Measurements from ENCODE around the gene ALAS2. TPM values are rescaled to one million over a fixed set of nuclear protein-coding genes. Genes with fewer than 3 reads are reported as not detected.
"Not testable (repeated sequence)": the region's sequence is repeated elsewhere in the genome, so short reads cannot be mapped to it uniquely, and the experiment has no call there.

ALAS2 gene
- total RNA-seq, 1 donor from 2014 or later = not detected

- Mint-ChIP-seq H3K27ac (no peak overlapping the region), H3K4me1 (ENCODE audit: low read depth) (peaks cover 3% of the 10 kb centered on the region), H3K27me3 (no peaks in the 10 kb centered on the region), H3K9me3 (ENCODE audit: low read depth) (peaks cover 21% of the 10 kb centered on the region), H3K4me3 (ENCODE audit: low read depth) (no peak overlapping the region), H3K36me3 (ENCODE audit: insufficient read depth) (no peaks in the 10 kb centered on the region)
- no peak for DNase-seq (ENCODE audit: low spot score, unreplicated experiment)
- TF ChIP-seq CTCF (IDR thresholded peaks at IDR 0.05; ENCODE audit: unreplicated experiment) = no peak
These were observed 26.3 kb upstream of the ALAS2 start for GRCh38 chrX:55056820-55057674.

- peaks cover 27% of the 10 kb centered on the region for H3K9me3 Mint-ChIP-seq (ENCODE audit: low read depth)
- not testable (repeated sequence) for H3K27ac Mint-ChIP-seq; H3K36me3 Mint-ChIP-seq (ENCODE audit: insufficient read depth); DNase-seq (ENCODE audit: low spot score, unreplicated experiment); H3K27me3 Mint-ChIP-seq; H3K4me1 Mint-ChIP-seq (ENCODE audit: low read depth); H3K4me3 Mint-ChIP-seq (ENCODE audit: low read depth)
These were observed 19.8 kb upstream of the ALAS2 start for GRCh38 chrX:55050599-55050998.

DNA sequence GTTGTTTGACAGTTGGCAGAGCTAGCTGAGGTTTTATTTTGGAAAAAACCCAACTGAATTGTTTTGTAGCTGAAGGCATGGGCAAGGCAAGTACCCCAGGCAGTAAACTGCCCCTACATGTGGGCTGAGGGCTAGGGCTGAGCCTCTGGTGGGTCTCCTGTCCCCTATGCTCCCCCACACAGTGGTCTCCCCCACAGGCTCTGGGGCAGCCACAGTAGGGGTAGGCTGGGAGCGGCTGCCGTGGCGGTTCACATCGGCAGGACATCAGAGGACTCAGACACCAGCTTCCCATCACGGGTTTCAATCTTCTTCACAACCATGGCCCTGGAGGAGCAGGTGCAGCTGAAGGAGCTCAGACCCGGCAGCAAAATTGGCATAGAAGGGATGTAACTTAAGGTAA is 10.7 kb upstream of the ALAS2 start:
- peaks cover 15% of the 10 kb centered on the region for H3K9me3 Mint-ChIP-seq (ENCODE audit: low read depth)
- no peak overlapping the region for H3K4me3 Mint-ChIP-seq (ENCODE audit: low read depth)
- H3K4me1 Mint-ChIP-seq (ENCODE audit: low read depth) = no peaks in the 10 kb centered on the region
- H3K27ac Mint-ChIP-seq = no peak overlapping the region
- no peaks in the 10 kb centered on the region for H3K36me3 Mint-ChIP-seq (ENCODE audit: insufficient read depth)
- DNase-seq (ENCODE audit: low spot score, unreplicated experiment) = no peak
- TF ChIP-seq CTCF (IDR thresholded peaks at IDR 0.05; ENCODE audit: unreplicated experiment) = no peak
- H3K27me3 Mint-ChIP-seq = no peaks in the 10 kb centered on the region

GRCh38 chrX:55039471-55039870 is 8.7 kb upstream of the ALAS2 start:
- H3K4me1 Mint-ChIP-seq (ENCODE audit: low read depth) = no peaks in the 10 kb centered on the region
- no peaks in the 10 kb centered on the region for H3K27me3 Mint-ChIP-seq
- no peaks in the 10 kb centered on the region for H3K36me3 Mint-ChIP-seq (ENCODE audit: insufficient read depth)
- TF ChIP-seq CTCF (IDR thresholded peaks at IDR 0.05; ENCODE audit: unreplicated experiment) = no peak
- no peak for DNase-seq (ENCODE audit: low spot score, unreplicated experiment)
- H3K4me3 Mint-ChIP-seq (ENCODE audit: low read depth) = no peak overlapping the region
- H3K27ac Mint-ChIP-seq = no peak overlapping the region
- H3K9me3 Mint-ChIP-seq (ENCODE audit: low read depth) = peaks cover 18% of the 10 kb centered on the region

DNA sequence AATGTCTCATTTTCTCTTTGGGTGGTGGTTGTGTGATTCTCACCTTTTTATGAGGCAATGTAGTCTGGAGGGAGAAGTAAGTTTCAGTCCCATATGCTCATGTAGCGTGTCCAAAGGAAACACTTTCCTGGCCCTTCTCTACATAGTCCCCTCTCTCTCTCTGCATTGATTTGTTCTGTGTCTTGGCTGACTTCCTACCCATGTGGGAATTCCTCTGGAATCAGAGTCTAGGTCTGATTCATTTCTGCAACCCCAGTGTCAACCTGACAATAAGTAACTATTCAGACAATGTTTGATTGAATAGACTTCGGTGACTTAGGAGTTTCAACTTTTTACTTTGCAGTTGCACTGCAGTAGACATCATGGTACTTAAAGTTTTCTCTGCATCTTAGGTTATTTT is 2.7 kb upstream of the ALAS2 start:
- H3K4me1 Mint-ChIP-seq (ENCODE audit: low read depth) = peaks cover 10% of the 10 kb centered on the region
- no peak overlapping the region for H3K4me3 Mint-ChIP-seq (ENCODE audit: low read depth)
- no peaks in the 10 kb centered on the region for H3K27me3 Mint-ChIP-seq
- no peaks in the 10 kb centered on the region for H3K36me3 Mint-ChIP-seq (ENCODE audit: insufficient read depth)
- H3K27ac Mint-ChIP-seq = no peak overlapping the region
- TF ChIP-seq CTCF (IDR thresholded peaks at IDR 0.05; ENCODE audit: unreplicated experiment) = no peak
- no peak for DNase-seq (ENCODE audit: low spot score, unreplicated experiment)
- H3K9me3 Mint-ChIP-seq (ENCODE audit: low read depth) = peaks cover 25% of the 10 kb centered on the region

DNA sequence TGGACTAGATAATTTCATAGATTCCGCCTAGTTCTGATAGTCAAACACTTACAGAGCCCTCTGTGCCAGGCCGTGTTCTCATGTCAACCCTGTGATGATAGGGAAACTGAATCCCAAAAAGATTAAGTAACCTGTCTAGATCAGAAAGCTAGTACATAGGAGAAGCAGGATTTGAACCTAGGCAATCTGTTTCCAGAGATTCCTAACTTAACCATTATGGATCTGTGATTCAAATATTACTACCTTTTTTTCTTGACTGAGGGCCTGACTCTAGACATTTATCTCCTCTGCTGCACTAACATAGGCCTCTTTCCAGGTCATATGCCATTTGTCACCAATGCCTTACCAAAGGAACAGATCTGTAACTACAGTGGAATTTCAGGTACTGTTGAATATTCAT is 1.5 kb downstream of the ALAS2 start:
- no peak for DNase-seq (ENCODE audit: low spot score, unreplicated experiment)
- H3K4me3 Mint-ChIP-seq (ENCODE audit: low read depth) = no peak overlapping the region
- H3K27me3 Mint-ChIP-seq = no peaks in the 10 kb centered on the region
- H3K9me3 Mint-ChIP-seq (ENCODE audit: low read depth) = peaks cover 16% of the 10 kb centered on the region
- H3K27ac Mint-ChIP-seq = no peak overlapping the region
- no peak for TF ChIP-seq CTCF (IDR thresholded peaks at IDR 0.05; ENCODE audit: unreplicated experiment)
- no peaks in the 10 kb centered on the region for H3K36me3 Mint-ChIP-seq (ENCODE audit: insufficient read depth)
- peaks cover 10% of the 10 kb centered on the region for H3K4me1 Mint-ChIP-seq (ENCODE audit: low read depth)
